Suprapubic skin (tissue), 4 donors: ENCODE data around the gene CYB561D1. TPM values are rescaled to one million over a fixed set of nuclear protein-coding genes. Genes with fewer than 3 reads are reported as not detected.

ENCODE experiments used
- DNase-seq, 2 donors: peaks; one replicate each; pipeline ENCODE4 v3.0.0-alpha.2; 2019; ENCODE audit warnings: low spot score in 2 of 2
- H3K27ac ChIP-seq: fragments of 200-600 bp; sonication (generic); one replicate; pipeline ENCODE4 v1.5.1; 2019
- H3K27me3 ChIP-seq: fragments of 200-600 bp; sonication (generic); one replicate; pipeline ENCODE4 v1.5.1; 2019
- H3K36me3 ChIP-seq: fragments of 200-600 bp; sonication (generic); one replicate; pipeline ENCODE4 v1.5.1; 2019
- H3K4me1 ChIP-seq: fragments of 200-600 bp; sonication (generic); one replicate; pipeline ENCODE4 v1.5.1; 2019
- H3K4me3 ChIP-seq: fragments of 200-600 bp; sonication (generic); one replicate; pipeline ENCODE4 v1.5.1; 2019; ENCODE audit warnings: mild to moderate bottlenecking
- H3K9me3 ChIP-seq: fragments of 200-600 bp; sonication (generic); one replicate; pipeline ENCODE4 v1.5.1; 2019
- EP300 ChIP-seq: sonication (generic); formaldehyde crosslinking; IDR thresholded peaks from one replicate; pipeline ENCODE4 v1.6.1; 2017; ENCODE audit warnings: antibody characterized with exemption
- POLR2A ChIP-seq, 2 donors: fragments of 450-650 bp; IDR thresholded peaks; one replicate each; pipeline ENCODE4 v1.6.1; 2017; ENCODE audit warnings: antibody characterized with exemption in 2 of 2, mild to moderate bottlenecking in 2 of 2, moderate library complexity in 2 of 2
- POLR2AphosphoS5 ChIP-seq, 3 donors: sonication (generic); formaldehyde crosslinking; IDR thresholded peaks; one replicate each; pipeline ENCODE4 v1.6.1; 2017; ENCODE audit warnings: antibody characterized with exemption in 3 of 3
- WGBS: methylation state at CpG from one replicate; pipeline ENCODE4 v1.1.5; 2018; 5-methylcytosine and 5-hydroxymethylcytosine counted together
- total RNA-seq, 4 donors: library from RNA; depleted of rRNA; stranded (reverse); fragments of >200 nt; gene quantifications; one replicate each; pipeline ENCODE4 v1.1.0, GENCODE V29; 2016
- TF ChIP-seq, protein P1 (sequence below), 2 donors: fragments of 200-600 bp in 1 of 2; fragments of 450-650 bp in 1 of 2; sonication (generic) in 1 of 2; IDR thresholded peaks; one replicate each; pipeline ENCODE4 v1.5.1; 2016 to 2019; ENCODE audit warnings: antibody characterized with exemption in 2 of 2, mild to moderate bottlenecking in 1 of 2, moderate library complexity in 1 of 2

The CYB561D1 gene
- total RNA-seq, 4 donors from 2014 or later = 12.3 to 27.4 (median 24.7) TPM

DNA sequence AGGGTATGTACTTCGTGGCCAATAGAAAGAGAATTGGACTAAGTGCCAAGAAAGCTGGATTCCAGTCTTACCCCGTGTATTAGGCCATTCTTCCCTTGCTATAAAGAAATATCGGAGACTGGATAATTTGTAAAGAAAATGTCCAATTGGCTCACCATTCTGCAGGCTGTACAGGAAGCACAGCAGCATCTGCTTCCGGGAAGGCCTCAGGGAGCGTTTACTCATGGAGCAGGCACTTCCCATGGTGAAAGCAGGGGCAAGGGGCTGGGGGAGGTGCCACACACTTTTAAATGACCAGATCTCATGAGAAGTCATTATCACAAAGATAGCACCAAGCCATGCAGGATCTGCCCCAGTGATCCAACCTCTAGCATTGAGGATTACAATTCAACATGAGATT is 23.4 kb downstream of the CYB561D1 start:
- Histone ChIP-seq H3K4me3 (no peak overlapping the region), H3K27ac (no peak overlapping the region)

DNA sequence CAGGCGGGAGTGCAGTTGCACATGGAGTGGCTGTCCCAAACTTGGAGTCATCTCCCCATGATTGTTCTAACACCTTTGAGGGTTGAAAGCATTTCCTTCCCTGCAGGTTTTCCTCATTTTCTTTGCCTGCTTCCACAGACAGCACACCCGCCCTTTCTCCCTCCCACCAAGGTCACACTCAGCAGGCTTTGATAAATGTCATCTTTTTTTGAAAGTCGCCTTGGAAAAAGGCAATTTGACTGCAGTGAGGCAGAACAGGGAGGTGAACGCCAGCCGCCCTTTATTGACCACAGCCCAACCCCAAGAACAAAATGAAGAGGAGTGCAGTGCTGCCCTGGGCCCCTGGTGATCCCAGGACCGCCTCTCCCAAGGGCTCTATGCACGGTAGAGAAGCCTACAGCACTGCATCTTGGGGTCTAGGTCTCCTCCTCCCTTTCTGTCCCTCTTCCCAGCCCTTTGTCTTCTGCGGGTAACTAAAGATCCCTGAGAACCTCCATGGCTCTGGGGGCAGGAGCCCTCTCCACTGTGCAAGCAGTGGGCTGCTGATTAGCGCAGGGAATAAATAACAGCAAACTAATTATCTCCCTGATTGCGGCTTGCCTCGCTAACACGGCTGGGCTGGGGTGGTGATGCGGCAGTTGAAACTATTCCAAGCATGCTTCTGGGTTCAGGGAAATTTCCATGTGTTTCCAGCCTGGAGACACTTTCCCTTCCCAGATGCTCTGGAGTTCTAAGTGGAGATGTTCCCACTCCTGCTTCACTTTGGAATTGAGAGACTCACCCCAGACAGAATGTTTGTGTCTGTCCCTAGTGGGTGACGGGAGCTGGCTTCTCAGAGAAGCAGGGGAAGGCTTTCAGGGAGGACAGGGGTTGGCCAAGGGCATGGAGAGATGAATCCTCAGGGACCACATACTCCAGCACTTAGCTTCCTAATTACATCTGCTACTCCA is 27.4 kb downstream of the CYB561D1 start:
- Histone ChIP-seq H3K27ac (no peak overlapping the region), H3K27me3 (peaks cover 4% of the 10 kb centered on the region), H3K36me3 (no peaks in the 10 kb centered on the region), H3K4me1 (no peaks in the 10 kb centered on the region), H3K4me3 (no peak overlapping the region), H3K9me3 (no peaks in the 10 kb centered on the region)
- TF ChIP-seq, protein P1, sequence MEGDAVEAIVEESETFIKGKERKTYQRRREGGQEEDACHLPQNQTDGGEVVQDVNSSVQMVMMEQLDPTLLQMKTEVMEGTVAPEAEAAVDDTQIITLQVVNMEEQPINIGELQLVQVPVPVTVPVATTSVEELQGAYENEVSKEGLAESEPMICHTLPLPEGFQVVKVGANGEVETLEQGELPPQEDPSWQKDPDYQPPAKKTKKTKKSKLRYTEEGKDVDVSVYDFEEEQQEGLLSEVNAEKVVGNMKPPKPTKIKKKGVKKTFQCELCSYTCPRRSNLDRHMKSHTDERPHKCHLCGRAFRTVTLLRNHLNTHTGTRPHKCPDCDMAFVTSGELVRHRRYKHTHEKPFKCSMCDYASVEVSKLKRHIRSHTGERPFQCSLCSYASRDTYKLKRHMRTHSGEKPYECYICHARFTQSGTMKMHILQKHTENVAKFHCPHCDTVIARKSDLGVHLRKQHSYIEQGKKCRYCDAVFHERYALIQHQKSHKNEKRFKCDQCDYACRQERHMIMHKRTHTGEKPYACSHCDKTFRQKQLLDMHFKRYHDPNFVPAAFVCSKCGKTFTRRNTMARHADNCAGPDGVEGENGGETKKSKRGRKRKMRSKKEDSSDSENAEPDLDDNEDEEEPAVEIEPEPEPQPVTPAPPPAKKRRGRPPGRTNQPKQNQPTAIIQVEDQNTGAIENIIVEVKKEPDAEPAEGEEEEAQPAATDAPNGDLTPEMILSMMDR (IDR thresholded peaks at IDR 0.05) = no peak
- no peak for TF ChIP-seq POLR2AphosphoS5 (IDR thresholded peaks at IDR 0.05)
- no peak for TF ChIP-seq POLR2A (IDR thresholded peaks at IDR 0.05)
- no peak for TF ChIP-seq EP300
- WGBS = 54% methylated on average over 13 of the region's 14 CpGs
- DNase-seq = no peak

More for the DNA sequence above, 23.4 kb downstream of the CYB561D1 start:
- no peak for DNase-seq
- no peaks in the 10 kb centered on the region for H3K4me1 ChIP-seq
- TF ChIP-seq POLR2AphosphoS5 (IDR thresholded peaks at IDR 0.05) (no peak), EP300 (no peak), POLR2A (IDR thresholded peaks at IDR 0.05) (no peak)
- TF ChIP-seq, protein P1 (IDR thresholded peaks at IDR 0.05) = no peak
- H3K36me3 ChIP-seq = no peaks in the 10 kb centered on the region
- 81% methylated on average over 5 of the region's 5 CpGs for WGBS
- no peaks in the 10 kb centered on the region for H3K9me3 ChIP-seq
- no peaks in the 10 kb centered on the region for H3K27me3 ChIP-seq

DNA sequence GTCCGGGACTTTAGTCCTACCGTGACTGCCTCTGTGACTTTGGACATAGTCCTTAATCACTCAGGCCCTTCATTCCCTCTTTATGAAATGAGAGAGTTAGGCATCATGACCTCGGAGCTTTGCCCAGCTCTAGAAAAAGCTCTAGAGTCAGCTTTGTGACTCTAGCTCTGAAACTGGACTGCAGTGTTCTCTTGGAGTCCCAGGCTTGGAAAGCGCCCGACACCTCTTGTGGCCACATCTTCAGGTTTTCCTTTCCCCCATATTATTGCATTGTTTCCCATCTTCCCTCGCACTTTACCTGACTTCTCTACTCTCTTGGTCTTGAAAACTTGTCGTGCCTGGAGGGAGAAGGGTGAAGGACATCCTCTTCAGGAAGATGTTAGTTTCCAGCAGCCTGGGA is 28.1 kb downstream of the CYB561D1 start:
- H3K27me3 ChIP-seq = peaks cover 4% of the 10 kb centered on the region
- no peak overlapping the region for H3K27ac ChIP-seq
- 88% methylated on average over 7 of the region's 7 CpGs for WGBS
- no peaks in the 10 kb centered on the region for H3K9me3 ChIP-seq
- H3K4me3 ChIP-seq = no peak overlapping the region
- TF ChIP-seq POLR2A (IDR thresholded peaks at IDR 0.05) (no peak), EP300 (no peak), POLR2AphosphoS5 (IDR thresholded peaks at IDR 0.05) (no peak)
- TF ChIP-seq, protein P1 (IDR thresholded peaks at IDR 0.05) = no peak
- no peaks in the 10 kb centered on the region for H3K36me3 ChIP-seq
- DNase-seq = no peak
- no peaks in the 10 kb centered on the region for H3K4me1 ChIP-seq

DNA sequence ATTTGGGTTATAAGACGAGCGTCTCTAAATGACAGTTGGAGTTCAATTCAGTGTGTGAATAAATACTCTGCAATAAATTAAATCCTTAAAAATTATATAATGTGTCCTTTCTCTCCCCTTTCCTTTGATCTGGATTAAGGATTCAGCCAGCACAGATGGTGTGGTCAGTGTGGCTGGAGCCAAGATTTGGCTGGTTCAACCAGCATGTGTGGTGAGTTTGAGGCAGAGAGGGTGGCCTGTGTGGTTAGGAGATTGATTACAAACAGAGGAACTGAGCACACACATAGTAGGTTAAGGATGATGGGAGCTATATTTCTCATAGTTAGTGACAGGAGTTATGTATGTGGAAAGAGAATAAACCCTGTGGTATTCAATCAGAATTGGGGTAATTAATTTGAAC is 29.8 kb downstream of the CYB561D1 start:
- Histone ChIP-seq H3K36me3 (no peaks in the 10 kb centered on the region), H3K4me1 (no peaks in the 10 kb centered on the region), H3K27ac (no peak overlapping the region), H3K9me3 (no peaks in the 10 kb centered on the region), H3K27me3 (peaks cover 4% of the 10 kb centered on the region), H3K4me3 (no peak overlapping the region)
- 87% methylated on average over 2 of the region's 2 CpGs for WGBS
- no peak for DNase-seq
- TF ChIP-seq POLR2A (IDR thresholded peaks at IDR 0.05) (no peak), POLR2AphosphoS5 (IDR thresholded peaks at IDR 0.05) (no peak), EP300 (no peak)
- TF ChIP-seq, protein P1 (IDR thresholded peaks at IDR 0.05) = no peak

DNA sequence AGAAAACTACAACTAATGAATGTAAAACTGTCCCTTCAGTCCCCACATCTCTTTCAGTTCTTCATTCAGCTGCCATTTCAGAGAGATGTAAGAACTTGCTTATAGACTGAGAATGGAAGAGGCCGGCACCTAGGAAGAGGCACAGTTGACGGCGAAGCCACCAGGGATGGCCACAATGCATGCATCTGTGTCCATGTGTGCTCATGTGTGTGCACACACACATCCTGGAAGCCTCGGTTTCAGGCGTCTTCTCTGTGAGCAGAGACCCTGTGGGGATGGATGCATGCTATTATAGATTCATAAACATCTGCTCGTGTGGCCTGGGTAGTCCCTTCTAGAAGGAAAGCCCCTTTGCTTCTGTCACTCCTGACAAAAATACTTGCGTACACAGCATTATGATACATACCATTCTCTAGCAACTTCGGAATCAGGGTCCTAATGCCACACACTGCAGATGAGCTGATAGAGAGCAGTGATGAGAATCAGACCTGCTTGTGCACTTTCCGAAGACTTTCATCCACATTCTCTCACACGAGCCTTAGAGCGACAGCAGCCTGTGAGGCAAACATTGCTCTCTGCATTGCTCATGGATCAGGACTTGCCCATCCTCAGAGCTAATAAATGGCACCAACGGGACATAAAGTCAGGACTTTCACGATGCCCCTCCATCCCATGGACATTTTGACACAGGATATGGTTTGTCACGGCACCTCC is 33.4 kb downstream of the CYB561D1 start:
- WGBS = 79% methylated on average over 14 of the region's 14 CpGs
- Histone ChIP-seq H3K4me3 (no peak overlapping the region), H3K27me3 (peaks cover 4% of the 10 kb centered on the region), H3K9me3 (no peaks in the 10 kb centered on the region), H3K4me1 (peaks cover 5% of the 10 kb centered on the region), H3K27ac (no peak overlapping the region), H3K36me3 (no peaks in the 10 kb centered on the region)
- TF ChIP-seq POLR2AphosphoS5 (IDR thresholded peaks at IDR 0.05) (no peak), POLR2A (IDR thresholded peaks at IDR 0.05) (no peak), EP300 (no peak)
- TF ChIP-seq, protein P1 (IDR thresholded peaks at IDR 0.05) = no peak
- no peak for DNase-seq
